HG02852 (cell line): ENCODE measurements around the gene SELENOS.

Experiments used
- ATAC-seq: cut with Tn5 transposase; IDR thresholded peaks from one replicate; pipeline ENCODE4 v1.9.1; 2021; ENCODE audit warnings: mild to moderate bottlenecking, moderate library complexity; ENCODE audit not compliant: unreplicated experiment

The SELENOS gene

DNA sequence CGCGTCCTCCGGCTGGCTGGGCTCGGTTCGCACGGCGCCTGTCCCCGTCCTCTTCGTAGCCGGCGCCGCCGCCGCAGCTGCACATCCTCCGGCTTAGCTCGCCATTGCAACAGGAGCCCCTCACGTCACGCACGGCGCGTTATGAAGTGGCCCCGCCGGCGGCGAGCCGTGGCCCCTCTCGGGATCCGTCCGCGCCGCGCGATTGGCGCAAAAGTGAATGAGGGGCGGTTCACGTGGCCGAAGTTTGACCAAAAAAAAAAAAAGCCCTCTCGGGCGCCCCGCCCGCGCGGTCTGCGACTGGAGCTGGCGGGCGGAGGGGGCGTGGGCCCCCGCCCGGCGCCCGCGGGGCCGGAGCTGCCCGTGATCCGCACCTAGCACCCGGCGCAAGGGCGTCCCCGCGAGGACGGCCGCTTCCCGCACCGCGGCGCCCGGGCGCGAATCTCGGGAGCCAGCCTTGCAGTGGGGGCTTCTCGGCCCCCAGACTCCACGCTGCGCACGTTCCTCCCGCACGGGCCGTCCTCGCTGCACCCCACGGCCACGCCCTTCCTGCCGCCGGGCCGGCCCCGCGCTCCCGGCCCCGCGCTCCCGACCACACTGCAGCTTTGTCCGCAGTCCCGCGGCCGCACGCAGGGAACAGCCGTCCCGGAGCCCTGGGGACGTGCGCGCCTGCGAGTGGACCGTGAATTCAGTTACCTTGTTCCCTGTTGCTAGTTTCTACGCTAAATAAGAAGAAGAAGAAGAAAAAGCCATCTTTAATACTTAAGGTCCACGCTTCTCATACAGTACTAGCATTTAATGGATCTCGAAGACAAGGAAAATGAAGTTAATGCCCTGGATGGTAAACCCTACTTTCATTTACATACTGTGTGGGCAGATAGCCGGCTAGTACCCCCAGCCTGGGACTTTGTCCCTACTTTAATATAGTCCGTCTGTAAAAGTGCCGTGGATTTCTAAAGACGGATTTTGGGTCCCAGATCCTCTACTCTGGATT lies 25.2 kb downstream of the SELENOS start, which contains the start of gene CHSY1:
Gene CHSY1 (minus strand): TSS at position 219 of the 991 bp plus-strand sequence. CDS start 592 bp downstream, outside the sequence.
- peak; percentile 72 for ATAC-seq

DNA sequence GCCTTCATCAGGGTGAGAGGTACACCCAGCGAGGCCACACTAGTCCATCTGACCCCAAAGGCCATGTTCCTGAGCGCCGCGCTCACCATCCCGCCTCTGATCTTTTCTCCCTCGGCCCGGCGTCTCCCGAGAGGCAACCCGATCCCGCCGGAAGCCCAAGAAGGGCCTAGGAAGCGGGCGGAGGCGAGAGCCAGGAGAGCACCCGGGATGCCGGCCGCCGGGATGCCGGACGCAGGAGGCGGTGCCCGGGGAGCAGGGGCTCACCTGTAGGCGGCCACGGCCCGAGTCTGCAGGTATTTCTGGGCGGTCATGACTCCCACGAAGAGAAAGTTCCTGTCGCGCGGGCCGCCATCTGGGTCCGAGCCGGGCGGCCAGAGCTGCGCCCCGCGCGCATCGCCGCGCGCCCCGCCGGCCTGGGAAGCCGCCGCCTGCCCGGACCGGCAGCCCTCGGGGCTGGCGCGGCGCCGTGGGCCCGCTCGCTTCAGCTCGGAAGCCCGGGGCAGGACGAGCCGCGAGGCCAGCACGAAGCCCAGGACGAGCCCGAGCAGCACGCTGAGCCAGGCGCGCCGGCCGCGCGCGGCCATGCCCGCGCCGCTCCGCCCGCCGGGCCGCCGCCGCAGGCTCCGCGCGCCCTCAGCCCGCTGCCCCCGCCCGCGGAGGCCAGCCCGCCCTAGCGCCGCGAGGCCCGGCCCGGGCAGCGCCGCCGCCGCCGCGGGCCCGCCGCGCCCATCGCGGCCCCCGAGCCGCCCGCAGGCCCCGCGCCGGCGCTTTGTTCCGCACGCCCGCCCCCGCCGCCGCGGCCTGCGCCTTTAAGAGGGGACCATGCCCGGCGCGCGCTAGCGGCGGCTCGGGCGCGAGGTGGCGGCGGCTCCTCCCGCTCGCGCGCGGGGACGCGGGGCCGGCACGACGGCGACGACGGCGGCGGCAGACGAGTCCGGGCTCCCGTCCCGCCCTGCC lies 26.1 kb downstream of the SELENOS start:
- peak; percentile 40 for ATAC-seq

DNA sequence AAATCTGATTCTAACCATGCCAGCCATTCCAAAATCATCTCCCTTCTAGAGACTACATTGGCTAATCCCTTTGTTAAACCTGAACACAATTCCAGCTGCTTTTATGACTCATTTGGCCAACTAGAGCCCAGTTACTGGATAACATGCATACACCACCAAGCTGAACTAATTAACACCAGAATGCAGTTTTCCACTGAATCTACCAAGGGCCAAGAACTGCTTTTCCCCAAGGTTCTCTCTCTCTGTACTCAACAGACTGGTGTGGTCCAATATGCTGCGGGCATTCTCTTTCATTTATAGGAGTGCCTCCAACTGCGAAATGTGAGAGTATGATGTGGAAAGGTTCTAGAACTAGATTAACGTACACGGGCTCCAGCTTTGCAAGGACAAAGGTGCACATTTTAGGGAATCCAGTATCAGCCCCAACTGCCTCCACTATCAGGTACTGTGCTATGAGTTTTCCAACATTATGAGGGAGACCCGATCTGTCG lies 26.9 kb downstream of the SELENOS start:
- no peak for ATAC-seq

DNA sequence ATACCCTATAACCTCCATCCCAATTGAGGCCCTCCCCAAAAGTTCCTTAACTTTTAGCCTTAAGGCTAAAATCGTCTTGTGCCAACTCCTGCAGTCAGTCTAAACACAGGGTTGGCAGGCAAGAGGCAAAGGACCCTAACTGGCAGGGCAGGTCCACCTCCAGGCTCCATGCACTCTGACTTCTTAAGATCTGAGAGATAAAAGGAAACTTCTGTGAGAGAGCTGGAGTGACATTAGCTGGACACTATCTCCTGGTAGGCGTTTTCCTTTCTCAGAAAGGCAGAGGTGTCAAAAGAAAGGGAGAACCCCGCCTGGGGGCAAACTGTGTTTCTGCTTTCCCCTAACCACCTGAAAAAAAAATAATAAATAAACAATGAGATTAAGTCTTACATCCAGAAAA lies 29.0 kb downstream of the SELENOS start:
- no peak for ATAC-seq

DNA sequence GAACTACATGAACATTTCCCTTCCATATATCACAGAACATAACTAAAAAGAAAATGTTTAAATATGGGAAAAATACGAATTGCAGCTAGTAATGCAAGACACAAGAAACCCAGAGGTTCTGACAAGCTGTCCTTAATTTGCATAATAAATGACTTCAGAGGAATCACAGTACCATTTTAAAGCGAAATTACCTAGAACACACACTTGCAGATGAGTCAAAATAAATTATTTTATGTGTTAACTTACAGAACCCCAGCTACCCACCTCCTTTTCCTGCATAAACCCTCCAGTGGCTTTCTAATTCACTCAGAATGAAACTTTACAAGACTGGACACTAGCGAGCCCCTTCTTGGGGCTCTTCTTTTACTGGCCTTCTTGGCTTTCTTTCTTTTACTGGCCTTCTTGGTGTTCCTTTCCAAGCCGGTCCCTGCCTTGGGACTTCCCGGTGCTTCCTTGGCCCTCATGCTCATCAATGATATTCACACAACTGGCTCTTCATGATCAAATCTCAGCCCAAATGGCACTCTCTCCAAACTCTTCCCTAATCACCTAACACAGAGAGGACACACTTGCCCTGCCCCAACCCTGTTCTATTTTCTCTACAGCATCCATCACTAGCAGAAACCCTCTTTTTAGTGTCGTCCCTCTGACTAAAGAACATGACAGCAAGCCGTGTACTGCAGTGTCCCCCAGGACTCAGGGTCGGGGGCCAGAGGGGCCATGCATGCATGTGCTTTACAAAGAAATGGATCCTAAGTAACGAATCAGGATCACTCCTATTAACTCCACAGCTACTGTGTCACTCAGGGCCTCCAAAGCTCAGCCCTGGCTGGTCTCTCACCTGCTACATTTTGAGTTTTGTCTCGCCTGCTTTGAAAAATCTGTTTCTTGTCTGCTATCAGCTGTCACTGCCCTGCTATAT lies 30.2 kb downstream of the SELENOS start:
- no peak for ATAC-seq

DNA sequence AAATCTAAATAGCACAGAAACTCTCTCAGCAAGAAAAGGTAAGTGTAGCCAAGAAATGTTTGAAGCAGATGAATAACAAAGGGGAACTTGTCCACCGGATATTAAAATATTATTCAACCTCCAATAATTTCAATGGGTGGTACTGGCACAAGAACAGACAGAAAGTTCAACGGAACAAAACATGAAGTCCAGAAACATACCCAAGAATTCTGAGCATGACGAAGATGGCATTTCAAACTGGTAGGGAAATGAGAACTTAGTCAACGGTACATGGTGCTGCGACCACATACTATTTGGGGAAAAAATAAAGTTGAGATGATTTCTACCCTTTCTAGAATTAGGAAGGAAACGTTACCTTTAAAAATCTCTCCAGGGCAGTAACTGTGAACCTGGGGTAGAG lies 30.9 kb downstream of the SELENOS start:
- no peak for ATAC-seq

DNA sequence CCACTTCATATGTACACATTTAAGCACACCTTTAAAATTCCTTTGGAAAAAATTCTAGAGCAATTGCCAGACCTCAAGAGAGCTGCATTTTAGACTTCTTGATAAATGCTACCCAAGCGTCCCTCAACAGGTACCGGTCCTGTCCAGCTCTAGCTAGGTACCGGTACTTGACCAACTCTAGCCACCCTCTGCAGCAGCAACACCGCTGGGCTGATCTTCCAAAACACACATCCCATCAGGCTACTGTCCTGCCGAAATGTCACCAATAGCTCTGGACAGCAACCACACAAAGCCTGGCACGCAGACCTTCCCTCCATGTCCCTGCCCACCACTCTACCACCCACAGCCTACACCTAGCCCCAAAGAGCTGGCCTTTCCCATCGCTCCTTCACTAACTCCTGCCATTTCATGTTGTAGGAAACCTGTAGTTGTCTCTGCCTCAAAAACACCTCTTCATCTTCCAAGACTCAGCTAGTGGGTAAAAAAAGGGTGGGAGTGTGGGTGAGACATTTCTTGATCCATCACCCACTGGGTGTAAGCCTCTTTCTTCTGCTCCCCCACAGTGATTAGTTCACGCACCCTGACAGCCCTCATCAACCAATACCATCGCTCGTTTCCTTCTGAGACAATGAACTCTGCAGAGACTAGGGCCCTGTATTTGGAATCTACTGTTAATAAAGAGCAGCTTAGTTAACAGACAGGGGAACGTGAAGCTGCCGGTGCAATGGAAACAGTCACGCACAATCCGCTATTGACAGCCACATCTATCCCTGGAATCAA lies 32.2 kb downstream of the SELENOS start:
- ATAC-seq = no peak

DNA sequence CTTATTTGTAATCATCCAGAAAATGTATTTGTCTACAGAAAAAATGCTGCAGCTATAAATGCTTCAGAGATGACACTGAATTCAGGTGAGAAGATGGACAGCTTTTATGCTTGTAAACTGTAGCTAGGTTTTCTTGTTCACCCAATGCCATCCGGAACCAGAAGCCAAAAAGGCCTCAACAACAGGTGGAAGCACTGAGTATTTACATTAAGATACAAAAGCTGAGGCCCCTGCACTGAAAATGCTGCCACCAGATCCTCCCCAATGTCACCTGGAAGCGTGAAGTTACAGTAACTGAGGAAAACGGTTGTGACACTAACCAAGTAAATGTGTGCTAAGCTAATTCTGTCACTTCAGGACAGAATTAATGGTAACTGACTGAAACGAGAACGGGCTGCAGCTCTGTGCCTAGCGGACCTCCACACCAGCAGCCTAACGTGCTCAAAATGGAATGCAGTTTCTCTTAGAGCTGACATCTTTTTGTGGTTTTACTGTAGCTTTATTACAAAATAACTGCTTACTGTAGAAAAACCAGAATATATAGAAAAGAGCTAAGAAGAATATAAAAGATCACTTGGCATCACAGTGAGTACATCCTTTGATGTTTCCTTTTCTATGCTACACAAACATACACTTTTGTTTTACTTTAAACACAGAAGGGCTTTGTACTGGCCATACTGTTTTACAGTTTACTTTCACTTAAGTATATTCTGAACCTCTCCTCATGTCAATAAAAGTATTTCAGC lies 33.1 kb downstream of the SELENOS start:
- ATAC-seq = no peak

DNA sequence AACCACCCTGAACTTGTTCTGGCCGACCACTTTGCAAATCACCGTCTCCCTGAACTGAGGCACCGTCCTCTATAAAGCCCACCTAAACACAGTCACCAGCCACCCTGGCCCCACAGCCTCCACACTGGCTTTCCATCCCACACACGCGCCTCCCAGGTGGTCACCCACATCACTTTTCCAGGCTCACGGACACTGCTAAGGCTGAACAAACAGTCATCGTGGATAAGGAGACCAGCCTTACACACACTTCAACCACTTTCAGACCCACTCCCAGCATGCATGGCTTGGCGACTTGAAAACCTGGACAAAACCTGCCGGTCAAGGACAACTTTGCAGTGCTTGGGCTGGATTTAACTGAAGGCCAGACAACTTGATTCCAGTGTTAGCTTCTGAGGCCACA lies 33.9 kb downstream of the SELENOS start:
- ATAC-seq = no peak

DNA sequence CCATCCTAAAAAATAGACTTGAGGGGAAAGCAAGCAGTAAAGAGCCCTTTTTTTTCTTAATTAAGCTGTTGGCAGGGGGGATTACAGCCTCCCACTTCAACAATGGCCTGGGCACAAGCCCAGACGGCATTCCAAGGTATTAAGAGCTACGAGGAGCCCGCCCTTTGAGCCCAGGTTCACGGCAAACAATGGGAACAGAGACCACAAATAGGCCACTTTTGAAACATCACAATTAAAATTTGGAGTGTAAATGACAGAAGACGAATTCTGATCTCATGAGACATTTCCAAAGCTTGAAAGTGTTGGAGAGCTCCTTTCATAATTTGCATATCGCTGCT lies 34.3 kb downstream of the SELENOS start:
- no peak for ATAC-seq

DNA sequence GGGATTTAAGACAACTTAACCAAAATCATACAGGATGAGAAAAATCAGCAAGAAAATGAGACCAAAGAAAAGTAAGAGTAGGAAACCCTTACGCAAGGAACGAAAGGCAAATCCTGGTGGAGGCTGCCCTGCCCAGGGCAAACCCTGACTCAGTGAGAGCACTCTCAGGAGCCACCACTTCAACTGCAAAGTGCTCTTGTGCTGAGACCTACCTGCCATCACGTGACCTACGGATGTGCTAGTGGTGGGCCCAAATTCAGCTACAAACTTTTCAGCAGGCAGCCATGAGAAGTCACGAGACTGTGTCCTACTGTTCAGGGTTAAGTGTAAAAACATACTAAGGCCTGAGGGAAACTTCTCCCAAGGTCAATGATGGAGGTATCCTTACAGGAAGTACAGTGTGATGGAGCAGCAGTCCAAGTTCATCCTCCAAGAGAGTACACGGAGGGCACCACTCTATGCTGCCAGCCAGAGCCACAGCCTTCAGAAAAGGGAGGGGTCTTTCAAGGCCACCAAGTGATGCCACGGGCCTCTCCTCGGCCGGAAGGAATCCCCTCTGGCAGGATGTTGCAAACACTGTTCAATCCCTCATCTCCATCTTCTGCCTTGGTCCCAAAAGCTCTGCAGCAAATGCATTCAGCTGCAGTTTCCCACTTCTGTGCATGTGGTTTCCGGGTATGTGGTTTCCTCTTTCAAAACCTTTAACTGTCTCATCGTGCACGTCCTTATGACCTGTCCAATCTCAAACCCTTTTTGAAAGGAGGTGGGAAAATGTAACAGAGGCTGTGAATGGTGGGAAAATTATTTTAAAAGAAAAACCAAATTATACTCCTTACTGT lies 34.9 kb downstream of the SELENOS start:
- peak; percentile 89 for ATAC-seq

DNA sequence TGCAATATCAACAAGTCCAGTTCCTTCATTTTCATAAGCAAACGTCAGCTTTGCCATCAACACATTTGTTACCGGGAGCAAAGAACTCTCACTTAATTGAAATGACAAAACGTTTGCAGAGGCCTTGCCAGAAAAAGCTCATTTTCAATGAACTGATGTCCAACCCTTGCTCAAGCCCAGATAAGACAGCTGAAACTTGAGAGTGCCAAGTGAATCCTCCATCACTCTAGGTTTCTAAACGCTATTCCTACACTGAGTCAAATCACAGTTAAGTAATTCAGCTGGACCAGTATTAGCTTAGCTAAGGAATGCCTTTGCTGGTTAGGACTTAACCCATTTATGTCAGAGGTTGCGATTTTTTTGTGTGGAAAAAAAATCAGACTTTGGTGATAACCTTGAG lies 36.9 kb downstream of the SELENOS start:
- ATAC-seq = no peak

DNA sequence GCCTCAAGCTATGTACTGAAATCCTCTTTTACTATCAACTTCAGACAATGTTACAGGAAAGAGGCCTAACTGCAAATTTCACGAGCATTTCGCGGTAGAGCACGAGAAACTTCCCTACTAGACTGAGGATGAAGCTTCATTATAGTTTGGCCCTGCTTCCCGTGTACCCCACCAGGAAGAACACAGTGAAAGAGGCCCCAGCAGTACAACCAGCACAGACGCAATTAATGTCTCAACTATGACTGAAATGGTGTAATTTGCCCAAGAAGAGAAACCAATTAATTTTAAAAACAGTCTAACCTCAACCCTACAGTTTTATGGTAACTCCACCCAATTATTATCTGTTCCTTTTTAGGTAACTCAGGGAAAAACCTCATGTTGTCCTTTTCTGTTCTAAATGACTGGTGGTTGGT lies 37.6 kb downstream of the SELENOS start:
- no peak for ATAC-seq

DNA sequence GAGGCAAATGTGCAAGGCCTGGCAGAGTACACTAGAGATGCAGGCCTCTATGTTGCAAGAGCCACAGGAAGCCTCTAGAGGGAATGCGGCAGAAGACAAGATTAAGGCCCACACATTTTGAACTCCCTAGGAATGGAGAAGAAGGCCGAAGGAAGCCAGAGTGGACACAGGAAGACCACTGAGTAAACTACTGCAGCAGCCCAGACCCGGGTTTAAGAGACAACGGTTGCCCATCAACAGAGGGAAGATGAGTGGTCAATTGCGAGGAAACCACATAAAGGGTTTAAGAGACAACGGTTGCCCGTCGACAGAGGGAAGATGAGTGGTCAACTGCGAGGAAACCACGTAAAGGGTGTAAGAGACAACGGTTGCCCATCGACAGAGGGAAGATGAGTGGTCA lies 40.0 kb downstream of the SELENOS start:
- no peak for ATAC-seq

DNA sequence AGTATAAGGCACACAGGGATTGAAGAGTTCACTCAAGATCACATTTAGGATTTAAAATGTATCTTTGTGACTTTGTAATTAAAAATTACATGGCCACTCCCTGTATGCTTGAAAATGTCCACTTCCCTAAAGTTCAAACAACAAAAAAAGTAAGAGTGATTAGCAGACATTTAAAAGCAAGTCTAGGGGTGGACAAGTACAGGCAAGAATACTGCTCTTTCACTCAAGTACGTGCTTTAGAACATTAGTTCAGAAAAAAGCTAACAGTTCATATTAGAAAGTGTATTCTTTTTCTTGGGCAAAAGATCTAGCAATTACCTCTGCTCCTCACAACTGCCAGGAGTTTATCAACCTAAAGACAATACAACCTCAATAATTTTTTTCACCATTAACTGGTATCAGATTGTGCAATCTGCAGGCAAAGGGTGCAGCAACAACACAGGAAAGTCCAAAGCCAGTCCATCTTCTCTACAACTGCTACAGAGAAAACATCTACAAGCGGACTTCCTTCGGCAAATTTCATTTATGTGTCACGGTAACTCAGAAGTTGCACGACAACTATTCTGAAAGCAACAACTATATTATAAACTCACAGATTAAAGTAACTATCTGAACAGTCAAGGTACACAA lies 43.5 kb downstream of the SELENOS start:
- ATAC-seq = no peak

DNA sequence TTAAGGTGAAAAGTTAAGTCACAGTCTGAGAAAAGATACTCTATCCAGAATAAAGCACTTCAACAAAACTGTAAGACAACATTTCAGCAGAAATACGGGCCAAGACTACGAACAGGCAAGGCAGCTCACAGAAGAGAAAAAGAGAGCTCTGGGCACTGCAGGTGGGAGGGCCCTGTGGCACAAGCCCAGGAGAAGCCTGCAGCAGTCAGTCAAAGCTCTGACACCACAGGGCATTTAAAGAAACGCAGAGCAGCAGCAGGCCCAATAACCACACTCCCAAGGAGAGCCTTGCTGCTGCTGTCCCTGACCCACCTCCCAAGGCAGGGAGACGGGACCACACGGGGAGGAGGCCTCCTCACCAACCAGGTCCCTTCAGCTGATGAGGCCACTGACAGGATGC lies 44.6 kb downstream of the SELENOS start:
- no peak for ATAC-seq

DNA sequence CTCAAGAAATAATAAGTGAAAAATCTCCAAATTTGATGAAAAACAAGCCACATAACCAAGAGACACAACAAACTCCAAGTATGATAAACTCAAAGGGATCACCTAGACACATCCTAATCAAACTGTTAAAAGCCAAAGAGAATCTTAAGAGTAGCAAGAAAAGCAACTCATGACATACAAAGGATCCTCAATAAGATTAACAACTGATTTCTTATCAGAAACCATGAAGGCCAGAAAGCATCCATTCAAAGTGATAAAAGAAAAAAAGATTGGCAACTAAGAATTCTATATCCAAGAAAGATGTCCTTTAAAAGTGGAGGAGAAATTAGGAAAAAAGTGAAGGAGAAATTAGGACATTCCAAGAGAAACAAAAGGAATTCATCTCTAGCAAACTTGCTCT lies 49.0 kb downstream of the SELENOS start:
- ATAC-seq = no peak
